HG03521 (cell line): ENCODE measurements around the gene GNAT3.

Experiments used
- ATAC-seq: cut with Tn5 transposase; IDR thresholded peaks from one replicate; pipeline ENCODE4 v1.9.1; 2021; ENCODE audit warnings: mild to moderate bottlenecking, moderate library complexity; ENCODE audit not compliant: unreplicated experiment

The GNAT3 gene

GRCh38 chr7:80428161-80429054 is 83.5 kb downstream of the GNAT3 start:
- no peak for ATAC-seq

GRCh38 chr7:80427218-80427617 is 84.6 kb downstream of the GNAT3 start:
- ATAC-seq: no peak

GRCh38 chr7:80420876-80421275 is 91.0 kb downstream of the GNAT3 start:
- no peak for ATAC-seq

GRCh38 chr7:80417211-80417793 is 94.6 kb downstream of the GNAT3 start:
- no peak for ATAC-seq

- ATAC-seq: no peak
Measured at GRCh38 chr7:80415522-80415921, 96.3 kb downstream of the GNAT3 start.

GRCh38 chr7:80415114-80415513 is 96.8 kb downstream of the GNAT3 start:
- no peak for ATAC-seq

- ATAC-seq: no peak
Measured at GRCh38 chr7:80414331-80414730, 97.5 kb downstream of the GNAT3 start.

- ATAC-seq: no peak
Measured at GRCh38 chr7:80413383-80413945, 98.4 kb downstream of the GNAT3 start.

- no peak for ATAC-seq
Measured at GRCh38 chr7:80412842-80413241, 99.0 kb downstream of the GNAT3 start.

- ATAC-seq: no peak
Measured at GRCh38 chr7:80411621-80412020, 100.2 kb downstream of the GNAT3 start.

- no peak for ATAC-seq
Measured at GRCh38 chr7:80410081-80410480, 101.8 kb downstream of the GNAT3 start.
